H9 (cell line): ENCODE data around the gene FXYD4. TPM values are rescaled to one million over a fixed set of nuclear protein-coding genes. Genes with fewer than 3 reads are reported as not detected.

Experiments
- DNase-seq: peaks from one replicate; pipeline ENCODE4 v3.0.0-alpha.2; 2017
- H2AFZ ChIP-seq: one replicate; pipeline ENCODE4 v1.6.1; 2013; ENCODE audit warnings: mild to moderate bottlenecking, low read length, control low read depth, moderate library complexity
- H2AK5ac ChIP-seq: 2 replicates; pipeline ENCODE4 v1.6.1; 2013; ENCODE audit warnings: low read length, control low read depth, mixed read lengths; ENCODE audit not compliant: insufficient read length
- H2BK120ac ChIP-seq: one replicate; pipeline ENCODE4 v1.6.1; 2013; ENCODE audit warnings: low read depth, mild to moderate bottlenecking, low read length, control low read depth, inconsistent platforms; ENCODE audit not compliant: poor library complexity, severe bottlenecking
- H2BK12ac ChIP-seq: 2 replicates; pipeline ENCODE4 v1.6.1; 2013; ENCODE audit warnings: low read length, control low read depth, mixed read lengths, low read depth; ENCODE audit not compliant: insufficient read length
- H2BK15ac ChIP-seq: 2 replicates; pipeline ENCODE4 v1.6.1; 2013; ENCODE audit warnings: low read depth, low read length, control low read depth
- H2BK20ac ChIP-seq: one replicate; pipeline ENCODE4 v1.6.1; 2013; ENCODE audit warnings: low read depth, mild to moderate bottlenecking, low read length, control low read depth, inconsistent platforms; ENCODE audit not compliant: poor library complexity, severe bottlenecking
- H2BK5ac ChIP-seq: 2 replicates; pipeline ENCODE4 v1.6.1; 2013; ENCODE audit warnings: low read length, control low read depth, mixed read lengths; ENCODE audit not compliant: insufficient read length
- H3K14ac ChIP-seq: 2 replicates; pipeline ENCODE4 v1.6.1; 2013; ENCODE audit warnings: low read length, control low read depth; ENCODE audit not compliant: insufficient read depth
- H3K18ac ChIP-seq: 2 replicates; pipeline ENCODE4 v1.6.1; 2013; ENCODE audit warnings: low read depth, mild to moderate bottlenecking, mixed read lengths, low read length, control low read depth; ENCODE audit not compliant: insufficient read length
- H3K23ac ChIP-seq: 2 replicates; pipeline ENCODE4 v1.6.1; 2013; ENCODE audit warnings: low read length, control low read depth, mixed read lengths, low read depth; ENCODE audit not compliant: insufficient read length
- H3K23me2 ChIP-seq: 2 replicates; pipeline ENCODE4 v1.6.1; 2013; ENCODE audit warnings: low read depth, mild to moderate bottlenecking, mixed read lengths, low read length, control low read depth; ENCODE audit not compliant: insufficient read length, poor library complexity, severe bottlenecking
- H3K27ac ChIP-seq: 2 replicates; pipeline ENCODE4 v1.5.1; 2013; ENCODE audit warnings: low read length, control low read depth, mixed read lengths, low read depth; ENCODE audit not compliant: insufficient read length
- H3K27me3 ChIP-seq: 2 replicates; pipeline ENCODE4 v1.6.1; 2013; ENCODE audit warnings: low read length, control low read depth, inconsistent platforms; ENCODE audit not compliant: insufficient read depth
- H3K4ac ChIP-seq: 2 replicates; pipeline ENCODE4 v1.6.1; 2013; ENCODE audit warnings: low read depth, mild to moderate bottlenecking, control low read depth, inconsistent platforms, low read length, moderate library complexity
- H3K4me1 ChIP-seq: 2 replicates; pipeline ENCODE4 v1.6.1; 2013; ENCODE audit warnings: low read length, control low read depth, inconsistent platforms; ENCODE audit not compliant: insufficient read depth
- H3K4me2 ChIP-seq: 2 replicates; pipeline ENCODE4 v1.6.1; 2013; ENCODE audit warnings: low read length, control low read depth, mixed read lengths; ENCODE audit not compliant: insufficient read length, insufficient read depth
- H3K56ac ChIP-seq: 2 replicates; pipeline ENCODE4 v1.6.1; 2013; ENCODE audit warnings: low read depth, mild to moderate bottlenecking, mixed read lengths, low read length, control low read depth; ENCODE audit not compliant: insufficient read length
- H3K79me1 ChIP-seq: 2 replicates; pipeline ENCODE4 v1.6.1; 2013; ENCODE audit warnings: low read depth, mild to moderate bottlenecking, moderate library complexity, low read length, control low read depth, inconsistent platforms; ENCODE audit not compliant: insufficient read depth, poor library complexity, severe bottlenecking
- H3K79me2 ChIP-seq: 2 replicates; pipeline ENCODE4 v1.6.1; 2013; ENCODE audit warnings: low read length, control low read depth, inconsistent platforms; ENCODE audit not compliant: insufficient read depth
- H3K9ac ChIP-seq: 2 replicates; pipeline ENCODE4 v1.6.1; 2013; ENCODE audit warnings: low read length, control low read depth, mixed read lengths; ENCODE audit not compliant: insufficient read length; ENCODE audit errors: extremely low read depth
- H3K9me3 ChIP-seq: one replicate; pipeline ENCODE4 v1.6.1; 2013; ENCODE audit warnings: low read depth, low read length, inconsistent platforms; ENCODE audit not compliant: control insufficient read depth
- H3T11ph ChIP-seq: one replicate; pipeline ENCODE4 v1.6.1; 2013; ENCODE audit warnings: mild to moderate bottlenecking, low read length, control low read depth, inconsistent platforms
- H4K20me1 ChIP-seq: one replicate; pipeline ENCODE4 v1.6.1; 2013; ENCODE audit not compliant: control insufficient read depth, insufficient read length, insufficient read depth
- H4K5ac ChIP-seq: 2 replicates; pipeline ENCODE4 v1.6.1; 2013; ENCODE audit warnings: low read depth, mild to moderate bottlenecking, mixed read lengths, low read length, control low read depth; ENCODE audit not compliant: insufficient read length
- H4K8ac ChIP-seq: replicated peaks from 2 replicates; pipeline ENCODE4 v1.6.1; 2013; ENCODE audit warnings: low read length, control low read depth, mixed read lengths, low read depth; ENCODE audit not compliant: insufficient read length
- H4K91ac ChIP-seq: 2 replicates; pipeline ENCODE4 v1.6.1; 2013; ENCODE audit warnings: low read depth, mild to moderate bottlenecking, moderate library complexity, mixed read lengths, low read length, control low read depth; ENCODE audit not compliant: insufficient read length
- H3K27ac Mint-ChIP-seq, 3 experiments: 2 replicates in 2 of 3; 3 replicates in 1 of 3; pipeline ENCODE4 v1.8.0; 2020 to 2021; ENCODE audit warnings: mixed read lengths in 3 of 3, mild to moderate bottlenecking in 1 of 3, moderate library complexity in 1 of 3
- H3K27me3 Mint-ChIP-seq: 2 replicates; pipeline ENCODE4 v1.8.0; 2021; ENCODE audit warnings: low read depth, mild to moderate bottlenecking, moderate library complexity, mixed read lengths
- H3K36me3 Mint-ChIP-seq, 3 experiments: 2 replicates in 2 of 3; 3 replicates in 1 of 3; pipeline ENCODE4 v1.8.0; 2020 to 2021; ENCODE audit warnings: low read depth in 3 of 3, mixed read lengths in 3 of 3; ENCODE audit not compliant: insufficient read depth in 1 of 3
- H3K4me1 Mint-ChIP-seq, 2 experiments: 2 replicates each; pipeline ENCODE4 v1.8.0; 2020; ENCODE audit warnings: mixed read lengths in 2 of 2
- H3K4me3 Mint-ChIP-seq, 2 experiments: 2 replicates in 1 of 2; 3 replicates in 1 of 2; pipeline ENCODE4 v1.8.0; 2020 to 2021; ENCODE audit warnings: mild to moderate bottlenecking in 2 of 2, mixed read lengths in 2 of 2, moderate library complexity in 1 of 2
- H3K9me3 Mint-ChIP-seq, 2 experiments: 2 replicates in 1 of 2; 3 replicates in 1 of 2; pipeline ENCODE4 v1.8.0; 2020; ENCODE audit warnings: mild to moderate bottlenecking in 2 of 2, mixed read lengths in 2 of 2, moderate library complexity in 1 of 2
- WGBS: extraction: QIAGEN DNeasy Blood & Tissue Kit; methylation state at CpG from one replicate; pipeline ENCODE4 v1.1.7; 2013; ENCODE audit warnings: missing lambda C conversion rate, low lambda C conversion rate, mixed read lengths; ENCODE audit not compliant: insufficient read length; ENCODE audit errors: extremely low coverage; 5-methylcytosine and 5-hydroxymethylcytosine counted together
- total RNA-seq: library from RNA; stranded (reverse); gene quantifications from 2 replicates; pipeline ENCODE4 v1.2.1, GENCODE V29; 2021
- TF ChIP-seq, protein P1 (sequence below): fragments of 200-600 bp; sonication (generic); conservative IDR thresholded peaks from 3 replicates; pipeline ENCODE4 v1.8.0; 2021; ENCODE audit warnings: antibody characterized with exemption, mild to moderate bottlenecking

FXYD4 gene
- total RNA-seq, 1 experiment from 2014 or later: not detected

DNA sequence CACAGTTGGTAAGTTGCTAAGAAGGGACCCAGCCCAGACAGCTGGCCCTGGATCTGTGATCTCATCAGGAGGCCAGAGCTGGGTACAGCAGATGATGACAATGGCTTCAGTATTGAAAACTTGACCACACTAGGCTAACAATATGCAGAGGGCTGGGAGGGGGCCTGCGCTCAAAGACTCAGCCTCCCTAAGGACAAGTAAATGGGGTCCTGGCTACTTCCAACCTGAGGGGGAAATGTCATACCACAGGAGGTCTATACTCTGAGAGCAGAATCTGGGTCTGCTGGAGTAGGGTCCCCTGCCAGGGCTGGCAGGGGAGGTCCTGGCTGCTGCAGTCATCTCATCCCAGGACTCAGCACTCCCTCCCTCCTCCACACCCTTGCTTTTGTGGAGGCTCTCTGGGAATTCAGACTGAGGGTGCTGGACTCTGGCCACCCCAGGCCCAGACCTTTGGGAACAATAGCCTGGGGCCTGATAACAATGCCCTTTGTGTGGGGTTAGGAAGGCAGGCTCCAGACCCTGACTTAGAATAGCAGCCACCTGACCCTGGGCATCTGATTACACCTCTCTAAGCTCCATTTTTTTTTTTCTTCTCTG lies 1.4 kb downstream of the FXYD4 start:
- no peak overlapping the region for H3K27ac ChIP-seq
- H3K4me2 ChIP-seq: no peak overlapping the region
- no peak overlapping the region for H2AK5ac ChIP-seq
- no peak overlapping the region for H4K8ac ChIP-seq
- H3K23ac ChIP-seq: no peak overlapping the region
- H2BK20ac ChIP-seq: no peak overlapping the region
- H4K5ac ChIP-seq: no peak overlapping the region
- no peak overlapping the region for H3K9ac ChIP-seq
- H3K27me3 Mint-ChIP-seq: peaks cover 8% of the 10 kb centered on the region
- H3K9me3 ChIP-seq: no peaks in the 10 kb centered on the region
- TF ChIP-seq, protein P1, sequence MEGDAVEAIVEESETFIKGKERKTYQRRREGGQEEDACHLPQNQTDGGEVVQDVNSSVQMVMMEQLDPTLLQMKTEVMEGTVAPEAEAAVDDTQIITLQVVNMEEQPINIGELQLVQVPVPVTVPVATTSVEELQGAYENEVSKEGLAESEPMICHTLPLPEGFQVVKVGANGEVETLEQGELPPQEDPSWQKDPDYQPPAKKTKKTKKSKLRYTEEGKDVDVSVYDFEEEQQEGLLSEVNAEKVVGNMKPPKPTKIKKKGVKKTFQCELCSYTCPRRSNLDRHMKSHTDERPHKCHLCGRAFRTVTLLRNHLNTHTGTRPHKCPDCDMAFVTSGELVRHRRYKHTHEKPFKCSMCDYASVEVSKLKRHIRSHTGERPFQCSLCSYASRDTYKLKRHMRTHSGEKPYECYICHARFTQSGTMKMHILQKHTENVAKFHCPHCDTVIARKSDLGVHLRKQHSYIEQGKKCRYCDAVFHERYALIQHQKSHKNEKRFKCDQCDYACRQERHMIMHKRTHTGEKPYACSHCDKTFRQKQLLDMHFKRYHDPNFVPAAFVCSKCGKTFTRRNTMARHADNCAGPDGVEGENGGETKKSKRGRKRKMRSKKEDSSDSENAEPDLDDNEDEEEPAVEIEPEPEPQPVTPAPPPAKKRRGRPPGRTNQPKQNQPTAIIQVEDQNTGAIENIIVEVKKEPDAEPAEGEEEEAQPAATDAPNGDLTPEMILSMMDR: no peak
- no peaks in the 10 kb centered on the region for H3K79me2 ChIP-seq
- no peaks in the 10 kb centered on the region for H4K20me1 ChIP-seq
- H3K27me3 ChIP-seq: no peaks in the 10 kb centered on the region
- no peak overlapping the region; the same call in 1 of the 2 replicates for H3K14ac ChIP-seq
- H3K23me2 ChIP-seq: no peaks in the 10 kb centered on the region
- H3K36me3 Mint-ChIP-seq: no peaks in the 10 kb centered on the region
- no peak overlapping the region for H3K56ac ChIP-seq
- H2BK15ac ChIP-seq: no peak overlapping the region
- WGBS: no CpG with 5 or more reads among the region's 1 CpG
- H2BK5ac ChIP-seq: no peak overlapping the region
- no peak overlapping the region for H2AFZ ChIP-seq
- H3T11ph ChIP-seq: no peak overlapping the region
- H2BK12ac ChIP-seq: no peak overlapping the region
- no peak overlapping the region for H3K27ac Mint-ChIP-seq
- no peak overlapping the region for H3K4ac ChIP-seq
- H3K4me1 ChIP-seq: no peaks in the 10 kb centered on the region
- no peak overlapping the region for H3K18ac ChIP-seq
- no peak overlapping the region for H4K91ac ChIP-seq
- no peaks in the 10 kb centered on the region; a peak in 1 of 5 replicates for H3K9me3 Mint-ChIP-seq
- no peak overlapping the region; a peak in 1 of 5 replicates for H3K4me3 Mint-ChIP-seq
- no peak overlapping the region for H2BK120ac ChIP-seq
- no peaks in the 10 kb centered on the region for H3K79me1 ChIP-seq
- DNase-seq: no peak
- H3K4me1 Mint-ChIP-seq: peaks cover 41 to 44% of the 10 kb centered on the region in 2 experiments
